Neural crest cell (in vitro differentiated cells): ENCODE data around the gene NLRP7. TPM values are rescaled to one million over a fixed set of nuclear protein-coding genes. Genes with fewer than 3 reads are reported as not detected.
"Not testable (repeated sequence)": the region's sequence is repeated elsewhere in the genome, so short reads cannot be mapped to it uniquely, and the experiment has no call there.

Source experiments
- DNase-seq: peaks from one replicate; pipeline ENCODE4 v3.0.0; 2021; ENCODE audit warnings: low read depth, mixed read lengths, low spot score
- H3K27ac Mint-ChIP-seq: one replicate; pipeline ENCODE4 v1.8.0; 2021; ENCODE audit warnings: mild to moderate bottlenecking, mixed read lengths; ENCODE audit not compliant: unreplicated experiment
- H3K27me3 Mint-ChIP-seq: 2 replicates; pipeline ENCODE4 v1.8.0; 2021; ENCODE audit warnings: low read depth, mild to moderate bottlenecking, mixed read lengths
- H3K36me3 Mint-ChIP-seq: 2 replicates; pipeline ENCODE4 v1.8.0; 2021; ENCODE audit warnings: low read depth, mild to moderate bottlenecking, mixed read lengths
- H3K4me1 Mint-ChIP-seq: 2 replicates; pipeline ENCODE4 v1.8.0; 2021; ENCODE audit warnings: mixed read lengths
- H3K4me3 Mint-ChIP-seq: one replicate; pipeline ENCODE4 v1.8.0; 2021; ENCODE audit warnings: mild to moderate bottlenecking, mixed read lengths
- H3K9me3 Mint-ChIP-seq: 2 replicates; pipeline ENCODE4 v1.8.0; 2021; ENCODE audit warnings: mixed read lengths
- CTCF ChIP-seq: fragments of 200-600 bp; sonication (generic); conservative IDR thresholded peaks from 2 replicates; pipeline ENCODE4 v1.5.0; 2021; ENCODE audit warnings: antibody characterized with exemption, mild to moderate bottlenecking
- total RNA-seq: library from RNA; stranded (reverse); gene quantifications from 2 replicates; pipeline ENCODE4 v1.2.1, GENCODE V29; 2021

Gene NLRP7
- total RNA-seq, 1 donor from 2014 or later = not detected

DNA sequence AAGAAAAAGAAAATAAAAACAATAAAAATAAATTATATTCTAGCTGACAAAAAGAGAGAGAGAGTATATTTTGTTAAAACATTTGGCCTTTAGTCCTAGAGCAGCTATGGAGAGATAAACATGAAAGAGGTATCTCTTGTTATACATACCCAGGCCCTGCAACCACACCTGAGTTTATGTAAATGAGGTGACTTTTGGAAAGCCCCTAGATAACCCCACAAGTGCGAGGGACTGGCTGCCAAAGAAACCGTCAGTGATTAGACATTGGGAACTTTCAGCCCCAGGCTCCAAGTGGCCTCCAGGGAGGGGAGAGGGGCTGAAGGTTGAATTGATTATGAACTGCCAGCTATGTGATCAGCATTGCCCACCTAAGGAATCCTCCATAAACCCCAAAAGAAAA is 2.1 kb upstream of the NLRP7 start:
- no peaks in the 10 kb centered on the region for H3K9me3 Mint-ChIP-seq
- no peak for TF ChIP-seq CTCF
- H3K4me1 Mint-ChIP-seq = peaks cover 5% of the 10 kb centered on the region
- no peak overlapping the region for H3K27ac Mint-ChIP-seq
- H3K36me3 Mint-ChIP-seq = no peaks in the 10 kb centered on the region
- H3K4me3 Mint-ChIP-seq = no peak overlapping the region
- no peak for DNase-seq
- H3K27me3 Mint-ChIP-seq = peaks cover 12% of the 10 kb centered on the region

DNA sequence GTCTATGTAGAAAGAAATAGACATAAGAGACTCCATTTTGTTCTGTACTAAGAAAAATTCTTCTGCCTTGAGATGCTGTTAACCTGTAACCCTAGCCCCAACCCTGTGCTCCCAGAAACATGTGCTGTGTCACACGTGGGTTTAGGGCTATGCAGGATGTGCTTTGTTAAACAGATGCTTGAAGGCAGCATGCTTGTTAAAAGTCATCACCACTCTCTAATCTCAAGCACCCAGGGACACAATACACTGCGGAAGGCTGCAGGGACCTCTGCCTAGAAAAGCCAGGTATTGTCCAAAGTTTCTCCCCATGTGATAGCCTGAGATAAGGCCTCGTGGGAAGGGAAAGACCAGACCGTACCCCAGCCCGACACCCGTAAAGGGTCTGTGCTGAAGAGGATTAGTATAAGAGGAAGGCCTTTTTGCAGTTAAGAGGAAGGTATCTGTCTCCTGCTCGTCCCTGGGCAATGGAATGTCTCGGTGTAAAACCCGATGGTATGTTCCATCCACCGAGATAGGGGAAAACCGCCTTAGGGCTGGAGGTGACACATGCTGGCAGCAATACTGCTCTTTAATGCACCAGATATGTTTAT is 3.5 kb downstream of the NLRP7 start:
- H3K27me3 Mint-ChIP-seq = not testable (repeated sequence)

DNA sequence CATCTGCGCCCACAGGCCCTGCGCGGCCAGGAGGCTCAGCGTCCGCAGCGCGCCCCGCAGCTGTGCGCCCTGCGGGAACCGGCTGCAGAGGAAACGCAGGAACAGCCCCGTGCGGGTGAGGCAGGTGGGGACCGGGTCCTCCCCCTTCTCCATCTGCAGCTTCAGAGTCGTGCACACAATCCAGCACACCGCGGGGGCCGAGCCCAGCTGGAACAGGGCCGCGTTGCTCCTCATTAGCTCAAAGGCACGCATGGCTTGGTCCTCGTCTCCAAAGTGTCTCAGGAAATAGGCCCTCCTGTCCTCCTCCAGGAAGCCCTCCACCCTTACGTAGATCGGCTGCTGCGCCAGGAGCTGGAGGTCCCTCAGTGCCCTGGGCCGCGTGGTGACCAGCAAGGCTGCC is 7.8 kb downstream of the NLRP7 start:
- H3K9me3 Mint-ChIP-seq, H3K27ac Mint-ChIP-seq, H3K4me1 Mint-ChIP-seq, H3K27me3 Mint-ChIP-seq, H3K36me3 Mint-ChIP-seq, DNase-seq, H3K4me3 Mint-ChIP-seq: not testable (repeated sequence)

More for the DNA sequence above, 3.5 kb downstream of the NLRP7 start:
- not testable (repeated sequence) for H3K4me1 Mint-ChIP-seq, DNase-seq, H3K9me3 Mint-ChIP-seq, H3K27ac Mint-ChIP-seq, H3K36me3 Mint-ChIP-seq, H3K4me3 Mint-ChIP-seq

DNA sequence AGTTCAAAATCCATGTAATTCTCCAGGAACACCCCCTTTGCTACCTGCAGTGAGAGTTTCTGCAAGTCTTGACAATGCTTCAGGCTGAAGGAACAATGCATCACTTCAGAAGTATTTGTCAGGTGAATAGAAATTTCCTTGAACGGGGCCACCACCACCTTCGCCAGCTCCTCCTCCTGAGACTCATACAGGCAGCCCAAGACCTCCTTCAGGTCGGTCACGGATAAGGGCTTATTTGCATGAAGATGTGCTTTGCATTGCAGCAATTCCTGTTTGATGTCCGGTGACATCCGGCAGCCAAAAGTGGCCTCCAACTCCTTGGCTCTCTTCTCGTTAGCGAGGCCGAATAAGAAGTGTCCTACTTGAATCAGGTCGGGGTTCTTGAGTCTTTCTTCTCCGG is 8.4 kb downstream of the NLRP7 start:
- H3K4me3 Mint-ChIP-seq = no peak overlapping the region
- no peak for TF ChIP-seq CTCF
- no peaks in the 10 kb centered on the region for H3K9me3 Mint-ChIP-seq
- H3K27ac Mint-ChIP-seq = no peak overlapping the region
- peaks cover 2% of the 10 kb centered on the region for H3K27me3 Mint-ChIP-seq
- DNase-seq = no peak
- H3K36me3 Mint-ChIP-seq = no peaks in the 10 kb centered on the region
- no peaks in the 10 kb centered on the region for H3K4me1 Mint-ChIP-seq

DNA sequence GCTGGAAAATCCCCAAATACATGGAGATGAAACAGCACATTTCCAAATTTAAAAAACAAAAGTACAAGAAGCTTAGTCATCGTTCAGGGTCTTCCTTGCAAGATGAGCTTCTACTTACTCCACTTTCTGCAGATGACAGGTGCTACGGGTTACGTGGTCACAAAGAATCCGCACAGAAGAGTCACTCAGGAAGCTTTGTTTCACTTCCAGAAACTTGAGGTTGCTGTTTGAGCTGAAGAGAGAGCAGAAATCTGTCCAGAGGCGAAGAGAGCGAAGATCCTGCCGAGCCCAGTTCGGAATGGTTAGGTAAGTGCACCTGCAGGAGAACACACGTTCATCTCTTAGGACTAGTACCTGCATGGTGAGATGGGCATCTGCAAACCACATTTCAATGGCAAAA is 9.4 kb downstream of the NLRP7 start:
- no peak for DNase-seq
- Mint-ChIP-seq H3K27ac (no peak overlapping the region), H3K4me3 (no peak overlapping the region), H3K27me3 (peaks cover 2% of the 10 kb centered on the region), H3K9me3 (no peaks in the 10 kb centered on the region), H3K36me3 (no peaks in the 10 kb centered on the region), H3K4me1 (no peaks in the 10 kb centered on the region)
- TF ChIP-seq CTCF = no peak

DNA sequence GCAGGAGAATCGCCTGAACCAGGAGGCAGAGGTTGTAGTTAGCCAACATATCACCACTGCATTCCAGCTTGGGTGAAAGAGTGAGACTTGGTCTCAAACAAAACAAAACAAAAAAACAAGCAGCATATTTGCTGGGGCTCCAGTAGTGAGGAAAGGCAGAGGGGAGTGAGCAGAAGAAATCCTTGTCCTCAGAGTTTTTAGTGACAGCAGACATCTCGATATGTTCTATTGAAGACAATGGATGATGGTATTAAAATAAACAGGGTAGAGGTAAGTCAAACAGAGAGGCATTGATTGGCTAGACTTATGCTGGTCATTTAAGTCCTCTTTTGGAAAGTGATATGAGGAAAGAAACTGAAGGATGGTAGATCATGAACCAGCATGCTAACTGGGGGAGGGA is 19.0 kb downstream of the NLRP7 start:
- peaks cover 4% of the 10 kb centered on the region for H3K4me1 Mint-ChIP-seq
- TF ChIP-seq CTCF = no peak
- H3K27ac Mint-ChIP-seq = no peak overlapping the region
- H3K36me3 Mint-ChIP-seq = peaks cover 3% of the 10 kb centered on the region
- no peak overlapping the region for H3K4me3 Mint-ChIP-seq
- DNase-seq = no peak
- H3K9me3 Mint-ChIP-seq = peaks cover 10% of the 10 kb centered on the region
- H3K27me3 Mint-ChIP-seq = peaks cover 10% of the 10 kb centered on the region

- Mint-ChIP-seq H3K36me3 (peaks cover 3% of the 10 kb centered on the region), H3K27ac (no peak overlapping the region), H3K4me3 (no peak overlapping the region), H3K27me3 (peaks cover 9% of the 10 kb centered on the region), H3K9me3 (peaks cover 4% of the 10 kb centered on the region), H3K4me1 (peaks cover 5% of the 10 kb centered on the region)
- TF ChIP-seq CTCF = no peak
- DNase-seq = no peak
Measured at GRCh38 chr19:54923276-54923675, 24.1 kb downstream of the NLRP7 start.
